Loucy (cell line): ENCODE measurements around the gene CBX2.

Experiments used
- EZH2phosphoT487 ChIP-seq: fragments of 200-600 bp; IDR thresholded peaks from 2 replicates; pipeline ENCODE4 v1.6.1; 2018; ENCODE audit warnings: antibody characterized with exemption, mild to moderate bottlenecking, moderate library complexity, borderline replicate concordance
- TF ChIP-seq, protein P1 (sequence below): fragments of 200-600 bp; sonication (generic); conservative IDR thresholded peaks from 2 replicates; pipeline ENCODE4 v1.5.1; 2014; ENCODE audit warnings: mild to moderate bottlenecking, antibody characterized with exemption, low read length

DNA sequence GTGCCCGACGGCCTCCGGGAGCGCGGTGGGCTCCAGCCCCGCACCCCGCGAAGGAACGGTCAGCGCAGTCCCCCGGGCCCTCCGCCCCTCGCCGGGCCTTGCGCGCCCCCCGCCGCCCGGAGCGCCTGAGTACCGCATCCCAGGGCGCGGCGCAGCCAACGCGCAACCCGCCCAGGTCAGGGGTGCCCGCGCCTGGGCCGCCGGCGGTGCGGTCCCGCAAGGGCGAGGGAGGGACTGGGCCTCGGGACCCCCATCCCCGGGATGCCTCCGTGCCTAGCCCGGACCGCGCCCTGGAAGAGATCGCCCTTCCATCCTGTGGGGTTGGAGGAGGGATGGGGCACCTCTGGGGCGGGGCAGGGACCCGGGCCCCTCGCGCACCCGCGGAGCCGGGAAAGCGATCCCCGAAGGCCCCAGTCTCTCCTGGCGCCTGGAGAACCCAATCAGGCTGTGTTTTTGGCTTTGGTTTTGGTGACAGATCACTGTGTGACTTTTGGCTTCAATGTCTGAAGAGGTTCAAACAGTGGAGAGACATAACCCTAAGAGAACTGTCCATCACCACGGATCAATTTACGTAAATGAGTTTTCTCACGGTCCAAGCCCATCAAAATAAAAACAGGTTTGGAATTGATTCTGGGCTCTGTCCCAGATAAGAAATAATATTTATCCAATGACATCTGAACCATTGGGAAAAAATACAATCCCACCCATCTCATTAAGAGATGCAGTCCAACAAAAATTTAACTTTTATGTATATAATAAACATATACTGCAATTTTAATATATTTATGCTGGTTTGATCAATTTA, 29.5 kb upstream of the CBX2 start:
- TF ChIP-seq, protein P1, sequence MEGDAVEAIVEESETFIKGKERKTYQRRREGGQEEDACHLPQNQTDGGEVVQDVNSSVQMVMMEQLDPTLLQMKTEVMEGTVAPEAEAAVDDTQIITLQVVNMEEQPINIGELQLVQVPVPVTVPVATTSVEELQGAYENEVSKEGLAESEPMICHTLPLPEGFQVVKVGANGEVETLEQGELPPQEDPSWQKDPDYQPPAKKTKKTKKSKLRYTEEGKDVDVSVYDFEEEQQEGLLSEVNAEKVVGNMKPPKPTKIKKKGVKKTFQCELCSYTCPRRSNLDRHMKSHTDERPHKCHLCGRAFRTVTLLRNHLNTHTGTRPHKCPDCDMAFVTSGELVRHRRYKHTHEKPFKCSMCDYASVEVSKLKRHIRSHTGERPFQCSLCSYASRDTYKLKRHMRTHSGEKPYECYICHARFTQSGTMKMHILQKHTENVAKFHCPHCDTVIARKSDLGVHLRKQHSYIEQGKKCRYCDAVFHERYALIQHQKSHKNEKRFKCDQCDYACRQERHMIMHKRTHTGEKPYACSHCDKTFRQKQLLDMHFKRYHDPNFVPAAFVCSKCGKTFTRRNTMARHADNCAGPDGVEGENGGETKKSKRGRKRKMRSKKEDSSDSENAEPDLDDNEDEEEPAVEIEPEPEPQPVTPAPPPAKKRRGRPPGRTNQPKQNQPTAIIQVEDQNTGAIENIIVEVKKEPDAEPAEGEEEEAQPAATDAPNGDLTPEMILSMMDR: no peak
- TF ChIP-seq EZH2phosphoT487: no peak
